NCI-H2227 (cell line): ENCODE results near the gene B4GALNT3.

Source experiments
- DNase-seq: peaks from one replicate; lab custom pipeline; 2025; ENCODE audit not compliant: unreplicated experiment; lab: John Stamatoyannopoulos, UW

The B4GALNT3 gene

GRCh38 chr12:467591-467990, 7.9 kb downstream of the B4GALNT3 start:
- no peak for DNase-seq

DNA sequence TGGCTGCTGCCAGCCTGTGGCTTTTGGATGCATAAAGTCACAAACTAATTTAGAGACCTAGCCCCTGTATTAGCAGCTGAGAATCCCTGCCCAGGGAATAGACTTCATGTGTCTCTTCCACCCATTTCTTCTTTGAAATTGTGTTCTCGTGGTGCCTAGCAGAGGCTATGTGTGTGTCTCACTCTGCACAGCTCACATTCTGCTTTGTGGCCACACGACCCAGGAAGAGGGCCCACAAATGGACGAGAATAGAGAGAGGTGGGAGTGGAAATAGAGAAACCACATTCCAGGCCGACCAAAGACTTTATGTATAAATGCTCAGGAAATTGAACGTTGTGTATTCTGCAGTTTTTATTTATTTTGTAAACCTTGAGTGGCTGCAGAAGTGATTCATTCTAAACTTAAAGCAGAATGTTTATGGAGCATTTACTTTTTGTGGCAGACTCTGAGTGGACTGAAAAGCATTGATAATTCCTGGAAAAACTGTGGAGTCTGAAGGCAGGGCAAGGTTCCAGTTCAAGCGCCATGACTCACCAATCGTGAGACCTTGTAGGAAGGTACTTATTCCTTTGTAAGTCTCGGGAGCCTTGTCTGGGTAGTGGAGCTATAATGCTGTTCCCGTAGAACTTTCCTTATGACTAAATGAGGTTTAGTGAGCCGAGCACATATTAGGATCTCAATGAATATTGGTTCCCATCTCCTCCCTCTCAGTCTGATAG, 9.1 kb downstream of the B4GALNT3 start:
- no peak for DNase-seq

DNA sequence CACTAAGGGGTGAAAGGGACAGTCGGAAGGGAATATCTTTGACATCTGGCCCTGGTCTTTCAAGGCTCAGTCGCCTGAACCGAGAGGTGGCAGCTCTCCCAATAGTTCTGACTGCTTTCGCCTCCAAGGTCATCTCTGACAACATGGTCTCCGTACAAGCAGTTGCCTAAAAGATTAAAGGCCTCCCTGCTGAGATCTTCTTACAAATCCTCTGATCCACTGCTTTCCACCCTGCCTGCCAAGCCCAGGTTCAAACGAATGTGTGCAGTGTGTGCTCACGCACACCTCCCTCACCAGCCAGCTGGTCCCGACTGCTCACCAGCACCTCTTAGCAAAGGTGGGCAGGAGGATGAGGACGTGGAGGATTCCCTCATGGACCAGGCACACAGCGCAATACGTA, 10.4 kb downstream of the B4GALNT3 start:
- DNase-seq = no peak

- no peak for DNase-seq
Observed at GRCh38 chr12:473198-473597, 13.5 kb downstream of the B4GALNT3 start.

- DNase-seq = no peak
Observed at GRCh38 chr12:473863-474577, 14.3 kb downstream of the B4GALNT3 start.

DNA sequence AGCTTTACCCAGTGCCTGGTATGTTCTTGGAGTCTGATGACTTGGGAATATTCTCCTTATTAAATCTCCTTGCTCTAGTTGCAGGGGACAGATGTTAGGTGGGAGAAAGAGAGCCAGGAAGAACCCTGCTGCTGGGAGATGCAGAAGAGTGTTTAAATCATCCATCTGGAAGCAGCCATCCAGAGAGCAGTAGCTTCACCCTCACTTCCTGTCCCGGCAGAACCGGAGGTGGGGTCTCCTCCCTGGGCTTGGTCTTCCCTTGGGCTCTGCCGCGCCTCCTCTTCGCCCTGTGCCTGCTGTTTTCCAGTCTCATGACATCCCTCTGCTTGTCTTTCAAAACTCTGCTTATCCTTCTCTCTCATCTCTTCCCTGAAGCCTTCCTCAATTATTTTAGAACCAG, 15.5 kb downstream of the B4GALNT3 start:
- no peak for DNase-seq

GRCh38 chr12:479161-479560, 19.4 kb downstream of the B4GALNT3 start:
- no peak for DNase-seq

GRCh38 chr12:480831-481816, 21.4 kb downstream of the B4GALNT3 start:
- DNase-seq = no peak

DNA sequence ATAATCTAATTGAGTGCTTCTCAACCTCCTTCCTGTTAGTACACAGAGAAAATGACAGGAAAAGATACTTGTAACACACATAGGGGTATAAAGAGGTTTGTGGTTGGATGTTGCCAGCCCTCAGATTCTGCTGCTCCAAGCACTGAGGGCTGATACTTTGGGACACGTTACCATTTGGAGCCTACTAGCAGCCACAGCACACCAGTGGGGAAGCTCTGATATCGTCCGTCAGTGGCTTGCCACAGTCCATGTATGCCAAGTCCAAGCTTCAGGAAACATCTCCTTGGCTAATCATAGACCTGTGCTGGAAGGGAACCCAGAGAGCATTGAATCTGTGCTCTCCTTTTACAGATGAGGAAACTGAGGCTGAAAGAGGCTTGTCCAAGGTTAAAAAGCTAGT, 22.3 kb downstream of the B4GALNT3 start:
- no peak for DNase-seq

- no peak for DNase-seq
Observed at GRCh38 chr12:484096-484495, 24.4 kb downstream of the B4GALNT3 start.

DNA sequence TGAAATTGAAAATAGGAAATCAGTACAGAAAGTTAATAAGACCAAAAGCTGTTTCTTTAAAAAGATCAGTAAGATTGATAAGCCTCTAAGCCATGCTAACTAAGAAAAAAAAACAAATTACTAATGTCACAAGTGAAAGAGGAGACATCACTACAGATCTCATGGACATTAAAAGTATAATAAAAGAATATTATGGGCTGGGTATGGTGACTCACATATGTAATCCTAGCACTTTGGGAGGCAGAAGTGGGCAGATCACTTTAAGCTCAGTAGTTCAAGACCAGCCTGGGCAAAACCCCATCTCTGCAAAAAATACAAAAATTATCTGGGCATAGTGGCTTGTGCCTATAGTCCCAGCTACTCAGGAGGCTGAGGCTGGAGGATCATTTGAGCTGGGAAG, 30.5 kb downstream of the B4GALNT3 start:
- no peak for DNase-seq

- no peak for DNase-seq
Observed at GRCh38 chr12:495466-495865, 35.7 kb downstream of the B4GALNT3 start.

DNA sequence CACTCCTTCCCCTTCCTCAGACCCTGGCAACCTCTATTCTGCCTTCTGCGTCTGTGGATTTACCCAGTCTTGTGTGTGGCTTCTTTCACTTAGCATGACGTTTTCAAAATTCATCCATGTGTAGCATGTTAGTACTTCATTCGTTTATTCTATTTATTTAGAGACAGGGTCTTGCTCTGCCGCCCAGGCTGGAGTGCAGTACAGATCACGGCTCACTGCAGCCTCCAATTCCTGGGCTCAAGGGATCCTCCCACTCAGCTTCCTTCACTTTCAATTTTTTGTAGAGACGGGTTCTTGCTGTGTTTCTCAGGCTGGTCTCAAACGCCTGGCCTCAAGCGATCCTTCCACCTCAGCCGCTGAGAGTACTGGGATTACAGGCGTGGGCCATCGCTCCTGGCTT, 37.0 kb downstream of the B4GALNT3 start:
- DNase-seq = no peak

DNA sequence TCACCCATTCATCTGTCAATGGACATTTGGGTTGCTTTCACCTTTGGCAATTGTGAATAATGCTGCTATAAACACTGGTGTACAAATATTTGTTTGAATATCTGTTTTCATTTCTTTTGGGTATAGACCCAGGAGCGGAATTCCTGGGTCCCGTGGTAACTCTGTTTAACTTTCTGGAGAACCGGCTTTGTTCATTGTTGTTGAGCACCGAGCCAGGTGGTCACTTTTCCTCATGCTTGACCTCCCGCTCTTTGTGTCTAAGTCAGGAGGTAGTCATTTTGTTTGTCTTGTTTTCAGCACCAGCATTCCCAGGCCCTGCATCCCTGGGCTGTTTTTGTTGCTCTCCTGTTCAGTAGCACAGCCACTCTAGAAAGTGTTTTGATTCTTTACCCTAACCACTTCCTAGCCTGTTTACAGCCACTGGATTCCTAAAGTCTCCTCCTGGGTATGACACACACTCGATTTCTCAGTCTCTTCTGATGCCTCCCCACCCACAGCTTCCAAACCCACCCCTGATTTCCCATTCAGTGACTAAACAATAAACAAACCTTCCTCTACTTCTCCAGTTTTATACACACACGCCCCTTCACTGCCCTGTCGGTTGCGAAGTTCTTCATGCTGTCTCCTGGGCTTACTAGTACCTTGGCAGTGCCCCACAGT, 37.9 kb downstream of the B4GALNT3 start:
- DNase-seq = no peak

GRCh38 chr12:499837-500458, 40.2 kb downstream of the B4GALNT3 start:
- no peak for DNase-seq

DNA sequence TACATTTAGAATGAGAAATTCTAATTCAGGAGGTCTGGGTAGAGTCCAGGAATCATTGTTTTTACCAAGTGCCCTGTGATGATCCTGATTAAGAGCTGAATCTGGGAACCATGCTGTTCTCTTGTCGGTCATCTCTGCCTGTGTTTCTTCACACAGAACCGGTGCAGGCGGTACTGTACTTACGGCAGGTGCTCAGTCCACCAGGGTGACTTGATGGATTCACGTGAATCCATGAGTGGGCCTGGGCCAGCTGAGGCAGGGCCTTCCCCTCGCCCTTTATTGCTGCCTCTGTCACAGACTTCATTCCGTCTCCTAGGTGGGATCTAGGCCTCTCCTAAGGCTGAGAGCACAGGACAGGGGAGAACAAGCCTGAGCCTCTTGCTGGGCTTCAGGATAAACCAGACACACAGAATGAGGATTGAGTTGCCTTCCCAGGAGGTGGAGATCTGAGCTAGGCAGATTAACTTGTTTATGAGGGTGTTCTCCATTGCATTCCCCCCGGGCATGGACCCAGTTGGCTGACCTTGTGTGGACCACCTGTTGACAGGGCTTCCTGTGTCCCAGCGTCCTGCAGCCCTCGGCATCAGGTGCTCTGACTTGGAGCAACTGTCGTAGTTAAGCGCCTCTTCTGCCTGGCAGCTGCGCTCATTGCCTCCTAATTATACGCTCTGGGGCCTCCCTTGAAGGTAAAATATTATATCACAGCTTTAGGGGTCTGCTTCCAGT, 42.1 kb downstream of the B4GALNT3 start:
- DNase-seq = no peak

- DNase-seq = no peak
Observed at GRCh38 chr12:503111-503761, 43.5 kb downstream of the B4GALNT3 start.

GRCh38 chr12:505221-505620, 45.5 kb downstream of the B4GALNT3 start:
- no peak for DNase-seq

GRCh38 chr12:507391-507796, 47.7 kb downstream of the B4GALNT3 start:
- DNase-seq = no peak
